HL-60 (cell line): ENCODE data around the gene CERS6.
"Not testable (repeated sequence)": the region's sequence is repeated elsewhere in the genome, so short reads cannot be mapped to it uniquely, and the experiment has no call there.

Experiments used
- GABPA ChIP-seq: IDR thresholded peaks from 2 replicates; pipeline ENCODE4 v1.6.1; 2012; ENCODE audit warnings: low read depth
- POLR2AphosphoS5 ChIP-seq: IDR thresholded peaks from 2 replicates; pipeline ENCODE4 v1.6.1; 2012; ENCODE audit warnings: low read depth
- SPI1 ChIP-seq: IDR thresholded peaks from 2 replicates; pipeline ENCODE4 v1.6.1; 2012; ENCODE audit warnings: low read depth, mild to moderate bottlenecking, borderline replicate concordance
- TF ChIP-seq, protein P1 (sequence below): IDR thresholded peaks from one replicate; pipeline ENCODE4 v1.5.1; 2011; ENCODE audit warnings: low read length, control low read depth, inconsistent platforms; ENCODE audit not compliant: insufficient read depth
- TF ChIP-seq, protein P2 (sequence below): IDR thresholded peaks from 2 replicates; pipeline ENCODE4 v1.6.1; 2012; ENCODE audit warnings: low read depth; ENCODE audit not compliant: insufficient replicate concordance

DNA sequence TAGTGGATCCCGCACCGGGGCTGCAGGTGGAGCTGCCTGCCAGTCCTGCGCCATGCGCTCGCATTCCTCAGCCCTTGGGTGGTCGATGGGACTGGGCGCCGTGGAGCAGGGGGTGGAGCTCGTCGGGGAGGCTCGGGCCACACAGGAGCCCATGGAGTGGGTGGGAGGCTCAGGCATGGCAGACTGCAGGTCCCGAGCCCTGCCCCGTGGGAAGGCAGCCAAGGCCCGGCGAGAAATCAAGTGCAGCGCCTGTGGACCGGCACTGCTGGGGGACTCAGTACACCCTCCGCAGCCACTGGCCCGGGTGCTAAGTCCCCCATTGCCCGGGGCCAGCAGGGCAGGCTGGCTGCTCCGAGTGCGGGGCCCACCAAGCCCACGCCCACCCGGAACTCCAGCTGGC is 201.3 kb downstream of the CERS6 start:
- TF ChIP-seq, protein P1, sequence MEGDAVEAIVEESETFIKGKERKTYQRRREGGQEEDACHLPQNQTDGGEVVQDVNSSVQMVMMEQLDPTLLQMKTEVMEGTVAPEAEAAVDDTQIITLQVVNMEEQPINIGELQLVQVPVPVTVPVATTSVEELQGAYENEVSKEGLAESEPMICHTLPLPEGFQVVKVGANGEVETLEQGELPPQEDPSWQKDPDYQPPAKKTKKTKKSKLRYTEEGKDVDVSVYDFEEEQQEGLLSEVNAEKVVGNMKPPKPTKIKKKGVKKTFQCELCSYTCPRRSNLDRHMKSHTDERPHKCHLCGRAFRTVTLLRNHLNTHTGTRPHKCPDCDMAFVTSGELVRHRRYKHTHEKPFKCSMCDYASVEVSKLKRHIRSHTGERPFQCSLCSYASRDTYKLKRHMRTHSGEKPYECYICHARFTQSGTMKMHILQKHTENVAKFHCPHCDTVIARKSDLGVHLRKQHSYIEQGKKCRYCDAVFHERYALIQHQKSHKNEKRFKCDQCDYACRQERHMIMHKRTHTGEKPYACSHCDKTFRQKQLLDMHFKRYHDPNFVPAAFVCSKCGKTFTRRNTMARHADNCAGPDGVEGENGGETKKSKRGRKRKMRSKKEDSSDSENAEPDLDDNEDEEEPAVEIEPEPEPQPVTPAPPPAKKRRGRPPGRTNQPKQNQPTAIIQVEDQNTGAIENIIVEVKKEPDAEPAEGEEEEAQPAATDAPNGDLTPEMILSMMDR = not testable (repeated sequence)
- not testable (repeated sequence) for TF ChIP-seq GABPA, POLR2AphosphoS5, SPI1
- TF ChIP-seq, protein P2, sequence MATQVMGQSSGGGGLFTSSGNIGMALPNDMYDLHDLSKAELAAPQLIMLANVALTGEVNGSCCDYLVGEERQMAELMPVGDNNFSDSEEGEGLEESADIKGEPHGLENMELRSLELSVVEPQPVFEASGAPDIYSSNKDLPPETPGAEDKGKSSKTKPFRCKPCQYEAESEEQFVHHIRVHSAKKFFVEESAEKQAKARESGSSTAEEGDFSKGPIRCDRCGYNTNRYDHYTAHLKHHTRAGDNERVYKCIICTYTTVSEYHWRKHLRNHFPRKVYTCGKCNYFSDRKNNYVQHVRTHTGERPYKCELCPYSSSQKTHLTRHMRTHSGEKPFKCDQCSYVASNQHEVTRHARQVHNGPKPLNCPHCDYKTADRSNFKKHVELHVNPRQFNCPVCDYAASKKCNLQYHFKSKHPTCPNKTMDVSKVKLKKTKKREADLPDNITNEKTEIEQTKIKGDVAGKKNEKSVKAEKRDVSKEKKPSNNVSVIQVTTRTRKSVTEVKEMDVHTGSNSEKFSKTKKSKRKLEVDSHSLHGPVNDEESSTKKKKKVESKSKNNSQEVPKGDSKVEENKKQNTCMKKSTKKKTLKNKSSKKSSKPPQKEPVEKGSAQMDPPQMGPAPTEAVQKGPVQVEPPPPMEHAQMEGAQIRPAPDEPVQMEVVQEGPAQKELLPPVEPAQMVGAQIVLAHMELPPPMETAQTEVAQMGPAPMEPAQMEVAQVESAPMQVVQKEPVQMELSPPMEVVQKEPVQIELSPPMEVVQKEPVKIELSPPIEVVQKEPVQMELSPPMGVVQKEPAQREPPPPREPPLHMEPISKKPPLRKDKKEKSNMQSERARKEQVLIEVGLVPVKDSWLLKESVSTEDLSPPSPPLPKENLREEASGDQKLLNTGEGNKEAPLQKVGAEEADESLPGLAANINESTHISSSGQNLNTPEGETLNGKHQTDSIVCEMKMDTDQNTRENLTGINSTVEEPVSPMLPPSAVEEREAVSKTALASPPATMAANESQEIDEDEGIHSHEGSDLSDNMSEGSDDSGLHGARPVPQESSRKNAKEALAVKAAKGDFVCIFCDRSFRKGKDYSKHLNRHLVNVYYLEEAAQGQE = not testable (repeated sequence)
